ENCODE measurements around the gene OR6B3. TPM values are rescaled to one million over a fixed set of nuclear protein-coding genes. Genes with fewer than 3 reads are reported as not detected.

OR6B3 gene
- total RNA-seq, result not detected in 2 replicates

GRCh38 chr2:240053173-240054155 lies at the start of gene OR6B3:
TSS of gene OR6B3 (minus strand) at chr2:240053521.
- no peak for TF ChIP-seq CTCF (IDR thresholded peaks at IDR 0.05)

GRCh38 chr2:240098349-240098748 lies 45.0 kb upstream of the OR6B3 start:
- ATAC-seq (ENCODE audit: low read depth), result no peak
- no peak for TF ChIP-seq CTCF (IDR thresholded peaks at IDR 0.05)
- H3K27me3 Mint-ChIP-seq, result peaks cover 63% of the 10 kb centered on the region
- no peaks in the 10 kb centered on the region for H3K4me1 Mint-ChIP-seq
- no peak overlapping the region for H3K4me3 Mint-ChIP-seq
- intact Hi-C loops (cut with micrococcal nuclease), result no loop called here
- ChIA-PET POLR2A (no interaction called here), CTCF (no interaction called here)
- H3K27ac Mint-ChIP-seq, result no peak overlapping the region
- H3K36me3 Mint-ChIP-seq (ENCODE audit: low read depth), result no peaks in the 10 kb centered on the region
- H3K9me3 Mint-ChIP-seq, result peaks cover 23% of the 10 kb centered on the region
- DNase-seq, result no peak

More at GRCh38 chr2:240053173-240054155, at the start of gene OR6B3:
- Mint-ChIP-seq H3K36me3 (ENCODE audit: low read depth) (no peaks in the 10 kb centered on the region), H3K4me3 (no peak within 1 kb of the TSS), H3K27me3 (peaks cover 34% of the 10 kb centered on the region), H3K27ac (no peak within 1 kb of the TSS), H3K4me1 (no peaks in the 10 kb centered on the region), H3K9me3 (no peaks in the 10 kb centered on the region)
- intact Hi-C loops (cut with micrococcal nuclease), result no loop called here
- ATAC-seq (ENCODE audit: low read depth) (no peak), DNase-seq (no peak)
- POLR2A ChIA-PET, result no interaction called here
- CTCF ChIA-PET, result interaction anchor here (1.0 kb wide), 1 partner anchor 46 kb away, joined by 3 read pairs; no protein-coding TSS in a partner anchor

DNA sequence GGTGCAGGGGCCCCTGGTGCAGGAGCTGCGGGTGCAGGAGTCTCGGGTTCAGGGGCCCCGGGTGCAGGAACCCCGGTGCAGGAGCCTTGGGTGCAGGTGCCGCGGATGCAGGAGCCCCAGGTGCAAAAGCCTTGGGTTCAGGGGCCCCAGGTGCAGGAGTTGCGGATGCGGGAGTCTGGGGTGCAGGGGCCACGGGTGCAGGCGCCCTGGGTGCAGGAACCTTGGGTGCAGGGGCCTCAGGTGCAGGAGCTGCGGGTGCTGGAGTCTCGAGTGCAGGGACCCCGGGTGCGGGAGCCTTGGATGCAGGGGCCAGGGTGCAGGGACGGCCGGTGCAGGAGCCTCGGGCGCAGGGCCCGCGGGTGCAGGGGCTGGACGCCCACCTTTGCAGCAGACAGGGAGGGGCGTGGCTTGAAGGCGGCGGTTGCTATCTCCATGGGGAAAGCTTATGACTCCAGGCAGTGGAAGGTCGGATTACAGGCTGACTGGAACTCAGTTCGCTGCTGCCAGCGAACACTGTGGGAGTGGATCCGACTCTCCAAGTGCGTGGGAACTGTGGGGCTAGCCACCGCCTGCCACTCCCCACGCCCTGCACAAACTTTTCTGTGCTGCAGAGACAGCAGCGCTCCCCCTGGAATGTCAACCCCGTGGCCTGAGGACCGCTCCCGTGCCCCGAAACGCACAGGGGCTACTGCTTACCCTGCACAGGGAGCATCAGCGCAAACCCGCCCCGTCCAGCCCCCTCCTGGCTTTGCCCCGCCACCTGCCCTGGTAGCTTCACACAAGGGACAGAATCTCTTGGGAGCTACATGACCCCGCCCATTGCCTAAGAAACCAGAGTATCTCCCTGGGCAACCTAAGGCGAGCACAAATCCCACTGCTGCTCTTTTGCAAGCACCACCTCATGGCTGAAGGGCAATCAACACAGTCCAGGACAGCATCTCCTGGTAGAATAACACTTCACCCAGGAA lies 42.5 kb upstream of the OR6B3 start:
- Mint-ChIP-seq H3K36me3 (ENCODE audit: low read depth) (no peaks in the 10 kb centered on the region), H3K27me3 (peaks cover 64% of the 10 kb centered on the region), H3K9me3 (peaks cover 30% of the 10 kb centered on the region), H3K4me3 (no peak overlapping the region), H3K4me1 (no peaks in the 10 kb centered on the region), H3K27ac (no peak overlapping the region)
- POLR2A ChIA-PET, result no interaction called here
- ATAC-seq (ENCODE audit: low read depth) (no peak), DNase-seq (no peak)
- TF ChIP-seq CTCF (IDR thresholded peaks at IDR 0.05), result no peak
- intact Hi-C loops (cut with micrococcal nuclease), result no loop called here
- CTCF ChIA-PET, result no interaction called here

GRCh38 chr2:240089306-240089705 lies 36.0 kb upstream of the OR6B3 start:
- ATAC-seq (ENCODE audit: low read depth), result no peak
- ChIA-PET POLR2A (no interaction called here), CTCF (no interaction called here)
- intact Hi-C loops (cut with micrococcal nuclease), result no loop called here
- Mint-ChIP-seq H3K27me3 (peaks cover 20% of the 10 kb centered on the region), H3K9me3 (peaks cover 29% of the 10 kb centered on the region), H3K36me3 (ENCODE audit: low read depth) (no peaks in the 10 kb centered on the region), H3K27ac (no peak overlapping the region), H3K4me1 (no peaks in the 10 kb centered on the region), H3K4me3 (no peak overlapping the region)
- no peak for DNase-seq
- no peak for TF ChIP-seq CTCF (IDR thresholded peaks at IDR 0.05)

- Mint-ChIP-seq H3K4me3 (no peak overlapping the region), H3K27ac (no peak overlapping the region), H3K27me3 (peaks cover 8% of the 10 kb centered on the region), H3K9me3 (peaks cover 19% of the 10 kb centered on the region), H3K36me3 (ENCODE audit: low read depth) (no peaks in the 10 kb centered on the region), H3K4me1 (no peaks in the 10 kb centered on the region)
- ATAC-seq (ENCODE audit: low read depth), result no peak
- no peak for DNase-seq
- CTCF ChIA-PET, result no interaction called here
- TF ChIP-seq CTCF (IDR thresholded peaks at IDR 0.05), result no peak
- intact Hi-C loops (cut with micrococcal nuclease), result no loop called here
- POLR2A ChIA-PET, result no interaction called here
Observed at GRCh38 chr2:240086563-240086962, 33.2 kb upstream of the OR6B3 start.

All from activated B cell treated with CpG ODN at 0.5 μM for 24 hours (primary cell).